HG03342 (cell line): ENCODE data around the gene TBCC.
A peak's percentile ranks its signal among the peaks of the same experiment; 100 is the strongest.

ENCODE experiments used
- ATAC-seq: cut with Tn5 transposase; IDR thresholded peaks from one replicate; pipeline ENCODE4 v1.9.1; 2021; ENCODE audit warnings: mild to moderate bottlenecking, moderate library complexity; ENCODE audit not compliant: unreplicated experiment

The TBCC gene

GRCh38 chr6:42771741-42772100 lies 25.8 kb upstream of the TBCC start:
- no peak for ATAC-seq

- no peak for ATAC-seq
Measured at GRCh38 chr6:42769836-42770235, 23.9 kb upstream of the TBCC start.

- ATAC-seq, result no peak
Measured at GRCh38 chr6:42769051-42769450, 23.1 kb upstream of the TBCC start.

GRCh38 chr6:42766163-42766670 lies 20.3 kb upstream of the TBCC start:
- ATAC-seq, result no peak

- ATAC-seq, result no peak
Measured at GRCh38 chr6:42764911-42765648, 19.2 kb upstream of the TBCC start.

GRCh38 chr6:42762950-42763349 lies 17.0 kb upstream of the TBCC start:
- ATAC-seq, result no peak

GRCh38 chr6:42762426-42762859 lies 16.5 kb upstream of the TBCC start:
- no peak for ATAC-seq

- no peak for ATAC-seq
Measured at GRCh38 chr6:42761287-42762067, 15.6 kb upstream of the TBCC start.

GRCh38 chr6:42758756-42759430 lies 13.0 kb upstream of the TBCC start:
- no peak for ATAC-seq

GRCh38 chr6:42756722-42757121 lies 10.8 kb upstream of the TBCC start:
- ATAC-seq, result no peak

- no peak for ATAC-seq
Measured at GRCh38 chr6:42754759-42755158, 8.9 kb upstream of the TBCC start.

- ATAC-seq, result no peak
Measured at GRCh38 chr6:42751055-42751454, 5.2 kb upstream of the TBCC start.

- ATAC-seq, result no peak
Measured at GRCh38 chr6:42748203-42748898, 2.4 kb upstream of the TBCC start.

GRCh38 chr6:42746463-42747391 lies 824 bp upstream of the TBCC start:
- peak; percentile 55 for ATAC-seq

GRCh38 chr6:42745083-42745639 lies 742 bp downstream of the TBCC start:
- no peak for ATAC-seq

- ATAC-seq, result no peak
Measured at GRCh38 chr6:42744351-42744893, 1.5 kb downstream of the TBCC start.

GRCh38 chr6:42742116-42742894 lies 3.6 kb downstream of the TBCC start:
- no peak for ATAC-seq

GRCh38 chr6:42740725-42741124 lies 5.2 kb downstream of the TBCC start:
- ATAC-seq, result no peak

GRCh38 chr6:42735976-42736375 lies 9.9 kb downstream of the TBCC start:
- ATAC-seq, result no peak
